Measurements from ENCODE around the gene DLG2.
A peak's percentile ranks its signal among the peaks of the same experiment; 100 is the strongest.

DLG2 gene

GRCh38 chr11:83791557-83791956 lies 1835.6 kb downstream of the DLG2 start:
- H3K27ac ChIP-seq: no peak overlapping the region
- no peak for TF ChIP-seq CTCF (conservative IDR thresholded peaks at IDR 0.05; ENCODE audit: low read depth)
- CTCF ChIA-PET: no interaction called here
- DNase-seq (ENCODE audit: low spot score): no peak
- POLR2A ChIA-PET (ENCODE audit: low non-redundant PET): no interaction called here

GRCh38 chr11:83785942-83786341 lies 1841.2 kb downstream of the DLG2 start:
- ChIA-PET CTCF (no interaction called here), POLR2A (ENCODE audit: low non-redundant PET) (no interaction called here)
- TF ChIP-seq CTCF (conservative IDR thresholded peaks at IDR 0.05; ENCODE audit: low read depth): no peak
- no peak for DNase-seq (ENCODE audit: low spot score)
- no peak overlapping the region for H3K27ac ChIP-seq

- CTCF ChIA-PET: interaction anchor here (0.6 kb wide), 1 partner anchor 43 kb away, joined by 4 read pairs; no protein-coding TSS in a partner anchor
- no peak for TF ChIP-seq CTCF (conservative IDR thresholded peaks at IDR 0.05; ENCODE audit: low read depth)
- POLR2A ChIA-PET (ENCODE audit: low non-redundant PET): no interaction called here
- no peak for DNase-seq (ENCODE audit: low spot score)
- no peak overlapping the region for H3K27ac ChIP-seq
Measured at GRCh38 chr11:83784419-83784818, 1842.7 kb downstream of the DLG2 start.

GRCh38 chr11:83782329-83782728 lies 1844.8 kb downstream of the DLG2 start:
- no peak for DNase-seq (ENCODE audit: low spot score)
- no peak for TF ChIP-seq CTCF (conservative IDR thresholded peaks at IDR 0.05; ENCODE audit: low read depth)
- H3K27ac ChIP-seq: no peak overlapping the region
- ChIA-PET POLR2A (ENCODE audit: low non-redundant PET) (no interaction called here), CTCF (no interaction called here)

- TF ChIP-seq CTCF (conservative IDR thresholded peaks at IDR 0.05; ENCODE audit: low read depth): no peak
- CTCF ChIA-PET: no interaction called here
- no peak for DNase-seq (ENCODE audit: low spot score)
Measured at GRCh38 chr11:83779876-83780275, 1847.3 kb downstream of the DLG2 start.

GRCh38 chr11:83778596-83778995 lies 1848.5 kb downstream of the DLG2 start:
- POLR2A ChIA-PET (ENCODE audit: low non-redundant PET): no interaction called here
- peak; percentile 8 for DNase-seq (ENCODE audit: low spot score)
- TF ChIP-seq CTCF (conservative IDR thresholded peaks at IDR 0.05; ENCODE audit: low read depth): no peak
- CTCF ChIA-PET: no interaction called here
- H3K27ac ChIP-seq: no peak overlapping the region

More at GRCh38 chr11:83779876-83780275, 1847.3 kb downstream of the DLG2 start:
- H3K27ac ChIP-seq: no peak overlapping the region
- POLR2A ChIA-PET (ENCODE audit: low non-redundant PET): no interaction called here
